Left ventricle myocardium superior (tissue), 1 donor: ENCODE results near the gene MAP2K1. TPM values are rescaled to one million over a fixed set of nuclear protein-coding genes. Genes with fewer than 3 reads are reported as not detected.
"Not testable (repeated sequence)": the region's sequence is repeated elsewhere in the genome, so short reads cannot be mapped to it uniquely, and the experiment has no call there.

Source experiments
- ATAC-seq: fragments of 200-7000 bp; cut with Tn5 transposase; one replicate; pipeline ENCODE4 v1.9.1; 2020; ENCODE audit warnings: mild to moderate bottlenecking, moderate library complexity
- DNase-seq: peaks from one replicate; pipeline ENCODE4 v3.0.0-alpha.2; 2020
- intact Hi-C: fragments of 100-400 bp; cut with micrococcal nuclease; formaldehyde crosslinking; loops from one replicate; pipeline ENCODE4 v1.11.0; 2022
- total RNA-seq: library from RNA; stranded (reverse); fragmentation: NEBNext Ultra II Directional; extraction: Animal tissue kit (Norgen Biotek cat#: 25700); gene quantifications from one replicate; pipeline ENCODE4 v1.2.1, GENCODE V29; 2021
- donor health status: DM: no; HTN: yes; CAD: no; lungs with severe emphysema.

The MAP2K1 gene
- total RNA-seq, 1 donor from 2014 or later: 40.4 TPM

DNA sequence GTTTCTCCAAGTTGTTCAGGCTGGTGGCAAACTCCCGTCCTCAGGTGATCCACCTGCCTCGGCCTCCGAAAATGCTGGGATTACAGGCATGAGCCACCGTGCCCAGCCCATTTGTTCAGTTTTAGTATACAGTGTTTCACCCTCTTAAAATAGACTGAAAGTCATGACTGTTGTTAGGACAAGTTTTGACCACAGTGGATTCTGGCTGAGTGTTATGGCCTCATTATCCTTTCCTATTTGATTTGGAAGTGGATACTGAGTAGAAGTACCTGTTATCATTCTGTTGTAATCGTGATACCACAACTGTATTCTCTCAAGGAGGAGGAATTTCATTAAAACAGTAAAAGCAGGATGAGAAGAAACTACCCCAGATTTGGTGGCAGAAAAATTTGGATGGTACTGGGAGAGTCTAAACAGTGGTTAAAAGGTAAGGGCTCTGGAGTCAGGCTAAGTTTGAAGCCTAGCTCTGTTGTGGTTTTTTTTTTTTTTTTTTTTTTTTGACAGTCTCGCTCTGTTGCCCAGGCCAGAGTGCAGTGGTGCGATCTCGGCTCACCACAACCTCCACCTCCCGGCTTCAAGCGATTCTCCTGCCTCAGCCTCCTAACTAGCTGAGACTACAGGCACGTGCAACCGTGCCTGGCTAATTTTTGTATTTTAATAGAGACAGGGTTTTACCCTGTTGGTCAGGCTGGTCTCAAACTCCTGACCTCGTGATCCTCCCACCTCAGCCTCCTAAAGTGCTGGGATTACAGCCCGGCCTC is 2.6 kb downstream of the MAP2K1 start:
- ATAC-seq (no peak), DNase-seq (no peak)
- intact Hi-C loops: loop anchor here (5.0 kb wide), 1 partner anchor 113 kb away; the partner anchor contains the start of gene RPL4

DNA sequence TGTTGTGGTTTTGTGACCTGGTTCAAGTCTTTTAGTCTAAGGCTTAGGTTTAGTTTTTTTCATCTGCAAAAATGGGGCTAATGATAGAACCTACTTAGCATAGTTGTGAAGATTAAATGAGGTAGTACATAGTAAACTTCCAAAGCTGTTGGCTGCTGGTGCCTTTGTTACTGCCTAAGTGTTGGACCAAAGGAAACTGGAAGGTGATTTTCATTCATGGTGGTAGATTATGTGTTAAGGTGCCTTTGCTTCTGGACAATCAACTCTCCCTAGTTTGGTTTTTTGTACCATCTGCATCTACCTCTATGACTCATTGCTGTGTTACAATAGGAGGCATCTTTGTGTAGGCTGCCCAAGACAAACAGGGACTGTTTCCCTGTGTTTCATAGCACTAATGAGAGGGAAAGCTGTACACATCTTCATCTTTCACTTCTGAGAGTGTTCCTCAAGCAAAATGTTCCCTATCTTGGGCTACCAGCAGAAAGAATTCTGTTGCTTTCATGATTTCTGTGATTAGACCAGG is 3.2 kb downstream of the MAP2K1 start:
- intact Hi-C loops: loop anchor here (5.0 kb wide), 1 partner anchor 112 kb away; the partner anchor contains the start of gene RPL4

DNA sequence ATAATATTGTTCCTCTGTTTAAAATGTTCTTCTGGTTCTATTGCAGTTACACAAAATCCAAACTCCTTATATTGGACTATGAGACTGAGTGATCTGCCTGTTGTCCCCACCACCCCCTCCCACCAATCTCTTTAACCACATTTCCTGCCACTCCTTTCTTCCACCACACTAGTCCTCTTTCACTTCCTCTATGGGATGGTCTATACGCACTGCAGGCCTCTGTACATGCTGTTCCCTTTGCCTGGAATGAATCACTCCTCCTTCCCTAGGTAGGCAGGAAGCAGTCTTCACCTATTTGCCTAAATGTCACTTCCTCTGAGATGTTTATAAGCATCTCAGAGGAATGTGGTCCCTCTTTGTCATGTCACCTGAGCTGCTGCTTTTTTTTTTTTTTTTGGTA is 4.0 kb downstream of the MAP2K1 start:
- ATAC-seq (no peak), DNase-seq (no peak)
- intact Hi-C loops: no loop called here

More for the DNA sequence above, 3.2 kb downstream of the MAP2K1 start:
- DNase-seq: no peak
- no peak for ATAC-seq

DNA sequence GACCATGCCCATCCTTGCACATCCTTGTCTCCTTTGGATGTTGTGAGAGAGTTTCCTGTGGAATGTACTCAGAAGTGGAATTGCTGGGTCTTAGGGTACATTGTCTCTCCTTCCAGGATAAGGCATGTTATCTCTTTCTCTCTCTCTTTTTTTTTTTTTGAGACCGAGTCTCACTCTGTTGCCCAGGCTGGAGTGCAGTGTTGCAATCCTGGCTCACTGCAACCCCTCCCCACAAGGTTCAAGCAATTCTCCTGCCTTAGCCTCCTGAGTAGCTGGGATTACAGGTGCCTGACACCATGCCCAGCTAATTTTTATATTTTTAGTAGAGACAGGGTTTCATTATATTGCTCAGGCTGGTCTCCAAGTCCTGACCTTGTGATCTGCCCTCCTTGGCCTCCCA is 6.3 kb downstream of the MAP2K1 start:
- DNase-seq, intact Hi-C loops, ATAC-seq: not testable (repeated sequence)

DNA sequence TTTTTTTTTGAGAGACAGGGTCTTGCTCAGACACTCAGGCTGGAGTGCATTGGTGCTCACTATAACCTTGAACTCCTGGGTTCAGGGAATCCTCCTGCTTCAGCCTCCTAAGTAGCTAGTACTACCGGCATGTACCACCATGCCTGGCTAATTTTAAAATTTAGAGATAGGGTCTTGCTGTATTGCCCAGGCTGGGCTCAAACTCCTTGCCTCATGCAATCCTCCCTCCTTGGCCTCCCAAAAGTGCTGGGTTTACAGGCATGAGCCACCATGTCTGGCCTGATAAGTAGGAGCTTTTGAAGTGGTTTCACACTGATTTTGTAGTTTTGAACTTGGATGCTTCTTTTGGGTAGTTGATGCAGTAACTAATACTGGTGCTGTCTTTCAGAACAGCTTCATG is 7.8 kb downstream of the MAP2K1 start:
- intact Hi-C loops: no loop called here
- ATAC-seq: no peak
- no peak for DNase-seq

- DNase-seq: no peak
- intact Hi-C loops: no loop called here
- ATAC-seq: no peak
Observed at GRCh38 chr15:66394915-66395314, 8.2 kb downstream of the MAP2K1 start.

DNA sequence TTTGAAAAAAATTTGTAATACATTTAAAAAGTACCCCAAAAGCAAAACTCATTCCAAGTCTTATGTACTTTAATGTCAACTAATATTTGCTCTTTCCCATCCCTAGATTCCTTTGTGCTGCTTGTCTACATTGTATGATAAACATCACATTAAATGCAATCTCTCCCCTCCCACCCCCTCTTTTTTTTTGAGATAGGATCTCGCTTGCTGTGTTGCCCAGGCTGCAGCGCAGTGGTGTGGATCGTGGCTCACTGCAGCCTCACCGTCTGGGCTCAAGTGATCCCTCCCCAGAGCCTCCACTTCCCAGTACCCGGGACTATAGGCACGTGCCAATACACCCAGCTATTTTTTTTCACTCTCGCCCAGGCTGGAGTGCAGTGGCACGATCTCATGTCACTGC is 12.6 kb downstream of the MAP2K1 start:
- no peak for DNase-seq
- no peak for ATAC-seq
- intact Hi-C loops: no loop called here

- no peak for ATAC-seq
- intact Hi-C loops: no loop called here
Observed at GRCh38 chr15:66400351-66400774, 13.7 kb downstream of the MAP2K1 start.

DNA sequence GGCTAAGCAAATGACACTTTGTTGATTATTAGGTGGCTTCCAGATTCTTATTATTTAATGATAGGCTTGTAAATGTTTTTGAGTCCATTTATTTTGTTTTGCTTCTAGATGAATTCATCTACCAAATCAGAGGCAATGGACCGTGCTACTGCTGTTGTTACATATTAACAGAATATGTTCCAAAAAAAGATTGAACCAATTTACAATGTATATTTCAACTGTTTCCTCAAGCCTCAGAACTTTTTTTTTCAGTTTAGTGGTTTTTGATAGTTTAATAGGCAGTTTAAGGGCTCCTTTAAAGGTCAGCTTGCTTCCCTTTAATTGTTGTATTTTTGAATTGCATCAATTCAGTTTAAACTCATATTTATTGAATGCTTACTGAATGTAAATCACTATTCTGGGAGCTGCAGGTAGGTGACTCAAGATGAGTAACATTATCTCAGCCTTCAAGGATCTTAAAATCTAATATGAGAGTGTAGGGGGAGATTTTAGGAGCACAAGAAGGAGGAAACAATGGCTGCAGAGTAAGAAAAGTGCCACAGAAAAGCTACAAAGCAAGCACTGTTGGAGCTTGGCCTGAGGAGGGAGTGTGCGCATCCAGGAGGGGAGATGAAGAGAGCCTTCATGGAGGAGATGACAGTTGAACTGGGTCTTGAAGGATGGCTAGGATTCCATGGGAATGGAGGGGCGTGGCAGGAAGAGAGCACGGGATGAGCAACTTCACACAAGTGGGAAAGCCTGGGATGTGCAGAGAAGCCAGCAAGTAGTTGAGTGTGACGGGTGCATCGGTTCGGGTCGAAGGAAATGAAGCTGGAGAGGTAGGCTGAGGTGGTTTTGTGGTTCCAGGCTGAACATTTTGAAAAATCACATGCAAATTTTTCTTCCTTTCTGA is 14.7 kb downstream of the MAP2K1 start:
- ATAC-seq: no peak
- DNase-seq: no peak
- intact Hi-C loops: no loop called here

More at GRCh38 chr15:66400351-66400774, 13.7 kb downstream of the MAP2K1 start:
- no peak for DNase-seq

DNA sequence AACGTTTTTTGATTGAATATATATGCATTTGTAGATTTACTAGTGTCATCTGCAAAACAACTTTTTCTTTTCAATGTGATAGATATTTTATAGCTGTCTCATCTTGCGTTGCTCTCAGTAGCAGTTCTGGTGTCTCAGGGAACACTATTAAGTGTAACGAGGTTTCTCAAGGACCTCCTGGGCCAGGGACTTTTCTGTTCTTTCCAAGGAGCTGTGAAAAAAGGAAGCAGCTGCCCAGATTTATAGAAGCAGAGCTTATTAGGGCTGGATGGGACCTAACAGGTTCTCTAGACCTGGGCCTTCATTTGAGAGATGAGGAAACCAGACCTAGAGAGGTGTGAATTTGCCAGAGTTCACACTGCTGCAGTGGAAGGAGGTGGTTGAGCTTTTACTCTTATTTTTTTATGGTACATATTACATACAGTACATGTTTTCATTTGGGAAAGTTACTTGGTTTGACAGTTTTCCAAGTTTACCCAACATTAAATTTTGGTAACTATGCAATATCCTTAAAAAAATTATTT is 16.1 kb downstream of the MAP2K1 start:
- no peak for ATAC-seq
- intact Hi-C loops: no loop called here

DNA sequence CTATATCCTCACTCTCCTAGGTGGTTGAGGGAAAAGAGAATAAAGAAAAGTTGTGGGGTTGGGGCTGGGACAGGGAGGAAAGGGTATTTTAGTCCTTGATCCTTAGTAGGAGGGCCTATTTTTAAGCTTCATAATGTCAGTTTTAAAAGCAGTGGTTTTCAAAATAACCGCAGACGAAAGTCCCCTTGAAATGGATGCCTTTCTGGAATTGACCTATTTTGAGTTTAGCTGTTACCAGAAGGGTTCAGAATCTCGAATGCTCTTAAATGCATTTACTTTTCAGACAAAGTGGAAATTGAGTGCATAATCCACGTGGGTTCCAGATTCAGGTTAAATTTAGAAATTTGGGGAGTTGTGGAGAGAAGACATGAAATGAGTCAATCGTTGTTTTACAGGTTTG is 16.6 kb downstream of the MAP2K1 start:
- intact Hi-C loops: no loop called here
- no peak for DNase-seq
- ATAC-seq: no peak

More for the DNA sequence above, 16.1 kb downstream of the MAP2K1 start:
- DNase-seq: no peak

- DNase-seq: no peak
- no peak for ATAC-seq
- intact Hi-C loops: no loop called here
Observed at GRCh38 chr15:66404122-66404521, 17.4 kb downstream of the MAP2K1 start.

- ATAC-seq (peak; percentile 19), DNase-seq (no peak)
- intact Hi-C loops: no loop called here
Observed at GRCh38 chr15:66404532-66404931, 17.8 kb downstream of the MAP2K1 start.

DNA sequence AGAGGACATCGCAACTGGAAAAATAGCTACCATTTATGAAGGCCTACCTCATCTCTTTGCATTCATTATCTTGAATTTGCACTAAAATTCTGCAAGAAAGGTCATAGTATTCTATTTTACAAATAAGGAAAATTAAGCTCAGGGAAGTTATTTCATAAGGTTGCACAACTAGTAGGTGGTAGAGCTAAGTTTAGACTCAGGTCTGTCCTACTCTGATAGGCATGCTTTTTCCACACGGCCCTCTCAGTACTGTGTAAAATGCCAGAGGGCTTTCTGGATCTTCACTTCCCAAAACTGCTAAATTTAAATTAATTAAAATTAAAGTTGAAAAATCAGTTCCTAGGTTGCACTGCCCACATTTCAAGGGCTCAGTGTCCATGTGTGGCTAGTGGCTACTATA is 18.3 kb downstream of the MAP2K1 start:
- no peak for DNase-seq
- peak; percentile 82 for ATAC-seq
- intact Hi-C loops: no loop called here

DNA sequence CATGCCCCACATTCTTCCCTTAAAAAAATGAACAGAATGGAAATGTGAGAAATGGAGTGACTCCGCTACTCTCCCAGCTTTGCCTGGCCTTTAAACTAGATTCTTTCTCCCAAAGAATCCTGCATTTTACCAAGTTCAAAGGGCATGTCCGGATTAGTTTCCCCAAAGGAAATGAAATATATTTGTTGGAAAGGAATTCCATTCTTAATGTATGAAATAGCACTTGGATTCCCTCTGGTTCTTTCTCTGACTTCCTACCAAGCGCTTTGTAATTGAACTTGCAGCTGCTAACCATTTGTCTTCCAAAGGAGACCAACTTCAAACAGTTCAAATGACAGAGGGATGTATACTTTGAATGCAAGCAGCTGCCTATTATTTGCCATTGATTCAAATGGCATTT is 18.9 kb downstream of the MAP2K1 start:
- intact Hi-C loops: no loop called here
- ATAC-seq (no peak), DNase-seq (no peak)

DNA sequence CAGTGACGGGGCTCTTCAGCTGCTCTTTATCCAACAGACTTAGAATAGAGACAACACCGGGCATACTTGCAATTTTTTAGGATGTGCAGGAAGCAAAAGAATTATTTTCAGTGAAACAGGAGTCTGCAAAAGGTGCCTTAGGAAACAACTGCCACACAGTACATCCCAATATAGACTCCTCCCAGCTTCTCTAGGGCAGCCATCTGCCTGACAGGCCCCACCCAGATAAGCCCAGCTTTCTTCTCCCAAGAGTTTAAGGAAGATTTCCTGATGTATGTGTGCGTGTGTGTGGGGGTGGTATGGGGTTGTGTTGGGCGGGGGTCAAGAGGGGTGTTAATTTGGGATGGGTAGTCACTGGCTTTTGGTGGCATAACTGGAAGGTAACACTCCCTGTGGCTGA is 21.5 kb downstream of the MAP2K1 start:
- no peak for DNase-seq
- ATAC-seq: no peak
- intact Hi-C loops: no loop called here

DNA sequence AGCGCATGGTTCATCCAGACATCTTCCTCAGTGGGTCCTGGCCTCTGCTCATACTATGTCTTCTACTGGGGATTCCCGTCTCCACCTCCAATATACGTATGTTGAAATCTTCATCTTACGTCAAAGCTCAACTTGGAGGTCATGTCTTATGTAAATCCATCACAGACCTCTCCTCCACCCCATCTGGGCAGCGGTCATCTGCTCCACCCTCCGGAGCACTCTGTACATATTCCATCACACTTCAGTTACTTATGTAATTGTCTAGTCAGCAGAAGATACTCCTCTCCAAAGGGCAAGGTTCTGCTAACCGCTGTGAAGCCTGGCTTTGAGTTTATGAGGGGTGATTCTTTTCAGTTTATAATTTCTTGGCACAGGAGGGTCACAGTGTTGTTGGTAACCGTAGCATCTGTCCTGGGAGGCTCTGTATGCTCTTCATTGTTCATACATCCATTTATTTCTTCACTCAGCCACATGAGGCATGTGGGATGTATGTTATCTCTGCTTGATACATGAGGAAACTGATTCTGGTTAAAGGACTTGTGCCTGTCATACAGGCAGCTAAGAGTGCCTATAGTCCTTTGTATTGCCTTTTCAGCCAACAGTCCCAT is 22.1 kb downstream of the MAP2K1 start:
- intact Hi-C loops: no loop called here
- ATAC-seq: peak; percentile 26
- DNase-seq: no peak

- intact Hi-C loops: no loop called here
- no peak for DNase-seq
- no peak for ATAC-seq
Observed at GRCh38 chr15:66409565-66410108, 22.9 kb downstream of the MAP2K1 start.

DNA sequence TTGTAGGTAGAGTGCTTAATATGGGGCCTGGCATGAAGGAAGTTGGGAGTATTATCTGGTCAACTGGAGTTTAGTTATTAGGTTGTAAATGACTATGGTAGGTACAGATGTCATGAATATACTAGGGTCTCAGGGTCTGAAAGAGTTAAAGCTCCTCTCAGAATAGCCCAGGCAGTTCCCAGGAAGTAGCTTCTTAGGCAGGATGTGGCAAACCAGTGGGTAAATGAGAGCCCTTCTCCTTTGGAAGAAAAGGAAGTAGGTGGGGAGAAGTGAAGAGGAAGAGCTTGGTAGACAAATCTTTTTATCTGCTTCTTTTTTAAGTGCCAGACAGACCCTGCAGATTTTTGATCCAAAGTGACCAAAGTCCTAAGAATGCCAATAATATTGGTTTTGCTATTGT is 24.5 kb downstream of the MAP2K1 start:
- intact Hi-C loops: no loop called here
- ATAC-seq (peak; percentile 48), DNase-seq (no peak)
